ENCODE measurements around the gene GSE1. TPM values are rescaled to one million over a fixed set of nuclear protein-coding genes. Genes with fewer than 3 reads are reported as not detected.
A peak's percentile ranks its signal among the peaks of the same experiment; 100 is the strongest.

Gene GSE1
- total and polyA plus RNA-seq, 2 of the 13 experiments (the other 11 are each of a cell fraction or from before 2014, with no cell fraction given) = 16.1 to 31.2 TPM

GRCh38 chr16:85612801-85613603 is at the start of gene GSE1 (continued):
- TF ChIP-seq ZNF512 (CRISPR knock-in tag; IDR thresholded peaks at IDR 0.05) (no peak), STAT5B (CRISPR knock-in tag; IDR thresholded peaks at IDR 0.05) (no peak), ZFY (CRISPR knock-in tag; IDR thresholded peaks at IDR 0.05) (peak; percentile 65), YEATS4 (CRISPR knock-in tag; IDR thresholded peaks at IDR 0.05; ENCODE audit: borderline replicate concordance) (peak; percentile 88), ZC3H4 (CRISPR knock-in tag; IDR thresholded peaks at IDR 0.05; ENCODE audit: borderline replicate concordance) (no peak), ZNF557 (CRISPR knock-in tag; IDR thresholded peaks at IDR 0.05) (no peak), MAFK (conservative IDR thresholded peaks at IDR 0.05 in 1 of 2, IDR thresholded peaks at IDR 0.05 in 1 of 2; ENCODE audit: low read length in 2 of 2) (no peak), ZNF282 (IDR thresholded peaks at IDR 0.05; ENCODE audit: partially characterized antibody) (no peak), ZNF780A (CRISPR knock-in tag; IDR thresholded peaks at IDR 0.05) (0 out of 2 replicates have a peak, but pooled peaks have one; percentile 73), ZFP1 (CRISPR knock-in tag; IDR thresholded peaks at IDR 0.05) (no peak), ZNF597 (CRISPR knock-in tag; IDR thresholded peaks at IDR 0.05) (no peak), TRIM24 (CRISPR knock-in tag; IDR thresholded peaks at IDR 0.05) (no peak), ZSCAN29 (CRISPR knock-in tag; conservative IDR thresholded peaks at IDR 0.05) (peak; percentile 61)
